Measurements from ENCODE around the gene FRMD6. TPM values are rescaled to one million over a fixed set of nuclear protein-coding genes. Genes with fewer than 3 reads are reported as not detected.

Gene FRMD6
- total and polyA plus RNA-seq, 10 of the 15 experiments (the other 5 are each of a cell fraction or from before 2014, with no cell fraction given), result 0.86 to 7.8 (median 3.3) TPM

DNA sequence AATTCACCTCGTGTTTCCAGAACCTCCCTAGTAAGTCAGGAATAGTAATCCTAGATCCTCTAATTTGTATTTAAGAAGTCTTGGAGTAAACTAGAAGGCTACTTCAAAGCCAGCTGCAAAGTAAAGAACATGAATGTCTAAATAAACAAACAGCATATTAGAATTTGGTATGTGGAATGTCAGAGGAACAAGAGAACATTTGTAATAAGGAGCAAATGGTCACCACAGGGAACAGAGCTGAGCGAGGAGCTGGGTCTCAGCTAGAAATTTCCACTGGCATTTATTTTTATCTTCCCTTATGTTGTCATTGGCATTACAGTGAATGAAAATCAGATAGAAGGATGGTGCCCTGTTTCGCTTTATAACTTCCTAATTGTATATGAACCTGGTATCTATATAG, 50.2 kb downstream of the FRMD6 start (continued):
- TF ChIP-seq, protein P1, sequence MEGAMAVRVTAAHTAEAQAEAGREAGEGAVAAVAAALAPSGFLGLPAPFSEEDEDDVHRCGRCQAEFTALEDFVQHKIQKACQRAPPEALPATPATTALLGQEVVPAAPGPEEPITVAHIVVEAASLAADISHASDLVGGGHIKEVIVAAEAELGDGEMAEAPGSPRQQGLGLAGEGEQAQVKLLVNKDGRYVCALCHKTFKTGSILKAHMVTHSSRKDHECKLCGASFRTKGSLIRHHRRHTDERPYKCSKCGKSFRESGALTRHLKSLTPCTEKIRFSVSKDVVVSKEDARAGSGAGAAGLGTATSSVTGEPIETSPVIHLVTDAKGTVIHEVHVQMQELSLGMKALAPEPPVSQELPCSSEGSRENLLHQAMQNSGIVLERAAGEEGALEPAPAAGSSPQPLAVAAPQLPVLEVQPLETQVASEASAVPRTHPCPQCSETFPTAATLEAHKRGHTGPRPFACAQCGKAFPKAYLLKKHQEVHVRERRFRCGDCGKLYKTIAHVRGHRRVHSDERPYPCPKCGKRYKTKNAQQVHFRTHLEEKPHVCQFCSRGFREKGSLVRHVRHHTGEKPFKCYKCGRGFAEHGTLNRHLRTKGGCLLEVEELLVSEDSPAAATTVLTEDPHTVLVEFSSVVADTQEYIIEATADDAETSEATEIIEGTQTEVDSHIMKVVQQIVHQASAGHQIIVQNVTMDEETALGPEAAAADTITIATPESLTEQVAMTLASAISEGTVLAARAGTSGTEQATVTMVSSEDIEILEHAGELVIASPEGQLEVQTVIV (IDR thresholded peaks at IDR 0.05; ENCODE audit: borderline replicate concordance, partially characterized antibody), result no peak
- TF ChIP-seq PRDM15 (CRISPR knock-in tag; IDR thresholded peaks at IDR 0.05), result no peak
- no peak for TF ChIP-seq CBX3 (IDR thresholded peaks at IDR 0.05; ENCODE audit: borderline replicate concordance, low read depth)
- TF ChIP-seq, protein P2, sequence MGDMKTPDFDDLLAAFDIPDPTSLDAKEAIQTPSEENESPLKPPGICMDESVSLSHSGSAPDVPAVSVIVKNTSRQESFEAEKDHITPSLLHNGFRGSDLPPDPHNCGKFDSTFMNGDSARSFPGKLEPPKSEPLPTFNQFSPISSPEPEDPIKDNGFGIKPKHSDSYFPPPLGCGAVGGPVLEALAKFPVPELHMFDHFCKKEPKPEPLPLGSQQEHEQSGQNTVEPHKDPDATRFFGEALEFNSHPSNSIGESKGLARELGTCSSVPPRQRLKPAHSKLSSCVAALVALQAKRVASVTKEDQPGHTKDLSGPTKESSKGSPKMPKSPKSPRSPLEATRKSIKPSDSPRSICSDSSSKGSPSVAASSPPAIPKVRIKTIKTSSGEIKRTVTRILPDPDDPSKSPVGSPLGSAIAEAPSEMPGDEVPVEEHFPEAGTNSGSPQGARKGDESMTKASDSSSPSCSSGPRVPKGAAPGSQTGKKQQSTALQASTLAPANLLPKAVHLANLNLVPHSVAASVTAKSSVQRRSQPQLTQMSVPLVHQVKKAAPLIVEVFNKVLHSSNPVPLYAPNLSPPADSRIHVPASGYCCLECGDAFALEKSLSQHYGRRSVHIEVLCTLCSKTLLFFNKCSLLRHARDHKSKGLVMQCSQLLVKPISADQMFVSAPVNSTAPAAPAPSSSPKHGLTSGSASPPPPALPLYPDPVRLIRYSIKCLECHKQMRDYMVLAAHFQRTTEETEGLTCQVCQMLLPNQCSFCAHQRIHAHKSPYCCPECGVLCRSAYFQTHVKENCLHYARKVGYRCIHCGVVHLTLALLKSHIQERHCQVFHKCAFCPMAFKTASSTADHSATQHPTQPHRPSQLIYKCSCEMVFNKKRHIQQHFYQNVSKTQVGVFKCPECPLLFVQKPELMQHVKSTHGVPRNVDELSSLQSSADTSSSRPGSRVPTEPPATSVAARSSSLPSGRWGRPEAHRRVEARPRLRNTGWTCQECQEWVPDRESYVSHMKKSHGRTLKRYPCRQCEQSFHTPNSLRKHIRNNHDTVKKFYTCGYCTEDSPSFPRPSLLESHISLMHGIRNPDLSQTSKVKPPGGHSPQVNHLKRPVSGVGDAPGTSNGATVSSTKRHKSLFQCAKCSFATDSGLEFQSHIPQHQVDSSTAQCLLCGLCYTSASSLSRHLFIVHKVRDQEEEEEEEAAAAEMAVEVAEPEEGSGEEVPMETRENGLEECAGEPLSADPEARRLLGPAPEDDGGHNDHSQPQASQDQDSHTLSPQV (IDR thresholded peaks at IDR 0.05), result no peak
